NCI-H1105 (cell line): ENCODE results near the gene OR4C5.
"Not testable (repeated sequence)": the region's sequence is repeated elsewhere in the genome, so short reads cannot be mapped to it uniquely, and the experiment has no call there.

Source experiments
- DNase-seq: peaks from one replicate; lab custom pipeline; 2025; lab: John Stamatoyannopoulos, UW

OR4C5 gene

DNA sequence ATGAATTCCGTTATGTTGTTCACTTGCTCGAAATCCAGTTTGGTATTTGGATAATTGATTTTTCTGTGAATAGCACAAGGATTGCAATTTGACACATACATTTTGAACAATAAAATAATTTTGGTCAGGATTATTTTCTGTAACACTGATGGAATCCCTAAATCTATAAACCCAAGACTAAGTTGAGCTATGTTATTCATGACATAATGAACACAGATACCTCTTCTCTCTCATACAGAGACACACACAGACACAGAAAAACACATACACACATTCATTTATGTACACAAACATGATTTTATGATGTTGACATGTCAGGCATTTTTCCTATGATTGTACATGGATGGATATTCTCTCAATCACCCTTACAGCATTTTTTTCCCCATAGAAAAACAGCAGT lies at the start of gene OR4C5:
Gene OR4C5 (minus strand): TSS at position 101 of the 400 bp plus-strand sequence. CDS start 0 bp downstream, at position 101.
- no peak for DNase-seq

DNA sequence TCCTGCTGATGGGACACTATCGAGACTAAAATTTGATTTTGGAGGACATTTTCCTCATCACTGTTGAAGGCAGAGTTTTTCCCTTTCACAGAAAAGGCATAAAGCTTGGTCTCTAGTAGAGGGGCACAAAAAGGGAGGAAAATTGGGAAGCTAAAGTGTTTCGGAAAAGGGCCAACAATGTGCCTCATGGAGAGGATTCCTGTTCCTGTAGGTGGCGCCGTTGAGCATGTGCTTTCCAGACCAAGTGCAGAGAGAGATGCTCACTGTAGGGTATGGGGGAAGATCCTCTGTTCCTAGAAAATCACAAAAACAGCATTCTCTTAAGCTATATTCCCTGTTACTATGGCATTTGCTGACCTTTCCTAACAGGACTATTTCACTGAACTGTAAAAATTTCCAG lies 18.4 kb upstream of the OR4C5 start:
- no peak for DNase-seq

DNA sequence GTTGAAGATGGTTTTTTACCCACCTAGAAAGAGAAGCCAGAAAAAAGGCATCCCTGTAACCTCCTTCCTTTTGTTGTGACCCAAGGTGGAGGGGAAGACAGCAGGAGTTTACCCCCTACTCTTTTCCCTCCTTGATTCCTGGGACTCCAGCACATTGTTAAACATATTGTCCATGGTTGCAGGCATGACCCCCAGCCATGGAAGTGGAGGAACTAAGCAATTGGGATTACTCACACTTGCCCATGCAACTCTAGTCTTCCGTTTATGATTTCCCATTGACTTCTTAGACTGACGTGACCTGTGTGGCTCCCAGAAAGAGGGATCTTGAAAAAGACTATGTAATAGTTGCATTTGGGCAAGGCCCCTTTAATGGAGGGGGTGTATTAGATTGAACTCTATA lies 17.9 kb upstream of the OR4C5 start:
- DNase-seq = not testable (repeated sequence)

DNA sequence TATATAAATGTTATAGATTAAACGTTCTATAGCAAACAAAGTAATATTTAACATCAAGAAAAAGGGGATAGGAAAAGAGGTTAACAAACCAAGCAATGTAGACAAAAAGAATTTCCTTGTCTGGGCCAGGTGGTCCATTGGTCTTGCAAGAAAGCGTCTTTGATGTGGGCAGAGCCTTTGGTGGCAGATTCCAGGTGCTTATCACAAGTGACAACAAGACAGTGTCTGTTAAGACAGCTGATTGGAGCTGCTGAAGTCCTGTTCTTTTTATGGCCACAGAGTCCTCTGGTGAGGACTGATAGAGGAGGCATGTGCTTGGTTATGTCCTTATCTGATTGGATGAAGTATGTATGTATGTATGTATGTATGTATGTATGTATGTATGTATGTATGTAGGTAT lies 5.0 kb downstream of the OR4C5 start:
- not testable (repeated sequence) for DNase-seq

DNA sequence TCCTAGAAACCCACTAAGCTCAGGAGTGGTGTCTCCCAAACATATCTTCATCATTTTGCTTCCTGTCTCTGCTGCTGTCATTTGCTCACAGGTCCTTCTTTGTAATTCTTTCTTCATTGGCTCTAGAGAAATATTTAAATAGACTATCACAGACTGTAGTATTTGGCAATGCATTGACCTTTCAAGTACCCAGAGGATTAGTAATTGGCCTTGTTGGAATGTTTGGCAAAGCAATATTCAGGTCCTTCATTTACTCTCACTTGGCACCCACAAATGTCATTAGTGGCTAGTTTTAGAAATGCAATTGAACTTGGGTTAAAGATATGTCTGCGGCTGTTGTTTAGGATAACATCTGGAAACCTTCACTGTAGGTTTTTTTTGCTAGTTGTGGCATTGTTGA lies 11.6 kb downstream of the OR4C5 start:
- DNase-seq = no peak

DNA sequence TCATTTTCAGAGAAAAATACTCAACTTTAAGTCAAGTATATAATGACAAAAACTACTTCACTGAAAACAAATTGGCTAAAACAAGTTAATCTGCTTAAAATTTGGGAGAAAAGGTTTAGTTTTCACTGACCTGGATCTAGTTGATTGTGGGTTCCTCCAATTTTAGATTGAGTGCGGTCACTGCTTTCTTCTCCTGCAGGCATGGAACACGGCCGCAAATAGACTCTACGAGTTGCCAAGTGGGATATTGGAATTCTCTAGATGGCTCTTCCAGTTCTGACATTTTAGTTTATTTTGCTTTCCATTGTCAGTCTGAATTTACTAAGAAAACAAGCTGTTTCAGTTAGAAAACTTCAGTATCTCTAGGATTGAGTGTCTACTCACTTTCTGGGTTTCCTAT lies 12.3 kb downstream of the OR4C5 start:
- no peak for DNase-seq

DNA sequence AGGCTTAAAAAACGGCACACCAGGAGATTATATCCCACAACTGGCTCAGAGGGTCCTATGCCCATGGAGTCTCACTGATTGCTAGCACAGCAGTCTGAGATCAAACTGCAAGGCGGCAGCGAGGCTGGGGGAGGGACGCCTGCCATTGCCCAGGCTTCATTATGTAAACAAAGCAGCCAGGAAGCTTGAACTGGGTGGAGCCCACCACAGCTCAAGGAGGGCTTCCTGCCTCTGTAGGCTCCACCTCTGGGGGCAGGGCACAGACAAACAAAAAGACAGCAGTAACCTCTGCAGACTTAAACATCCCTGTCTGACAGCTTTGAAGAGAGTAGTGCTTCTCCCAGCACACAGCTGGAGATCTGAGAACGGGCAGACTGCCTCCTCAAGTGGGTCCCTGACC lies 20.0 kb downstream of the OR4C5 start:
- DNase-seq = not testable (repeated sequence)

DNA sequence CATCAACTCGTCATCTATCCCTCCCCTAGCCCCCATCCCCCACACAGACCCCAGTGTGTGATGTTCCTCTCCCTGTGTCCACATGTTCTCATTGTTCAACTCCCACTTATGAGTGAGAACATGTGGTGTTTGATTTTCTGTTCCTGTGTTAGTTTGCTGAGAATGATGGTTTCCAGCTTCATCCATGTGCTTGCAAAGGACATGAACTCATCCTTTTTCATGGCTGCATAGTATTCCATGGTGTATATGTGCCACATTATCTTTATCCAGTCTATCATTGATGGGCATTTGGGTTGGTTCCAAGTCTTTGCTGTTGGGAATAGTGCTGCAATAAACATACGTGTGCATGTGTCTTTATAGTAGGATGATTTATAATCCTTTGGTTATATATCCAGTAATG lies 23.8 kb downstream of the OR4C5 start:
- DNase-seq = not testable (repeated sequence)

DNA sequence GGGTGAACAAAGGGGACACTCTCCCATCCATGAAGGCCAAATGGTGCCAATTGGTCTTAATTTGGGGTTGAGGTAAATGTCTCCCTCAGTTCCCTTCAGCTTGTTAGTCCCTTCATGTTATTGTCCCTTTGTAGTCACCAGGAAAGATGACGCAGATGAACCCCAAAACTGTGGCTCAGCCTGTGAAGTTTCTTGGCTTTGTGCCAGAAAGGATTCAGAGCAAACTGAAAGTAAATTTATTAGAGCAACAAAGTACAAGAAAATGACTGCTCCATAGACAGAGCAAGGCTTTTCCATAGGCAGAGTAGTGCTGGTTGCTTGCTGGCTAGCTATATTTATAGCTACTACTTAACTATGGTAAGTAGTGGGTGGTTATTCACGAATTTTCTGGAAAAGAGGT lies 24.8 kb downstream of the OR4C5 start:
- no peak for DNase-seq

DNA sequence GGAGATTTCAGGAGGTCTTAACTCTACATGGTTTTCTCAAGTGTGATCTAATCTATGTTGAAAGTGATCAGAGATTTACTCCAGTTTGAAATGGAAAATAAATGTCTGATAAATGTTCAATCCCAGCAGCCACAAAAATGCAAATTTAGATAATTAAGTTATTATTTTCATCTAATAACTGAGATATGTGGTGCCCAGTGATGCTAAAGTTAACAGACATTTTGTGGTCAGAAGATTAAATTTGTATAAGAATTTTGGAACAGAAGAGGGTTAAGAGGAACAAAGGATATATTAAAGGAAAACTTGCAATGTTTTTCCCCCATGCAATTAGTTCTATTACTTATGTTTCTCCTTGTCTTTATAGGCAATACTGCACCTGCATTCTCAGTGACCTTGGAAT lies 41.6 kb downstream of the OR4C5 start, which contains the start of gene OR4C3:
Gene OR4C3 (plus strand): TSS at position 301 of the 400 bp plus-strand sequence. CDS start 102 bp downstream, outside the sequence.
- DNase-seq = not testable (repeated sequence)

DNA sequence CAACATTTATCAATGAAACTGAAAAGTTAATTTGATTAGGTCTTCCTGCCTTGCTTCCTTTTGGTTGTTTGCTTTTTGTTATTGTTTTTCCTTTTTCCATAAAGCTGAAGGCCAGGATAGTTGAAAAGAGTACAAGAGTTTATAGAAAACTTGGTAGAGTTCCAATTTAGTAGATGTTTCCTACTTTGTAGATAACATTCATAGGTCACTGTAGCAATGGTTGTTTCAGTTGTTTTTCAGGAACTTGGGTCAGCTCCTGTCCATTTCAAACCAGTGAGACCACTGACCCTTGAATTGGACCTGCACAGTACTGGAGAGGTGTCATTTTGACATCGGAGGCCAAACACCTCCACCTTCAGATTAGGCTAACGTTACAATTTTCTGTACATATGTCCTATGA lies 46.5 kb downstream of the OR4C5 start:
- not testable (repeated sequence) for DNase-seq
